Spinal cord (tissue), 10 donors: ENCODE results near the gene IFT88. TPM values are rescaled to one million over a fixed set of nuclear protein-coding genes. Genes with fewer than 3 reads are reported as not detected.

Experiments
- DNase-seq, 6 donors: peaks; one replicate each; pipeline versions ENCODE4 v3.0.0 to v3.0.0-alpha.2; 2013 to 2015; ENCODE audit warnings: low spot score in 6 of 6, low read depth in 4 of 6
- H3K27ac ChIP-seq: one replicate; pipeline ENCODE4 v1.5.1; 2013; ENCODE audit warnings: low read depth, low read length, control low read depth
- H3K27me3 ChIP-seq: one replicate; pipeline ENCODE4 v1.6.1; 2013; ENCODE audit warnings: low read length; ENCODE audit not compliant: control insufficient read depth, insufficient read depth
- H3K36me3 ChIP-seq: one replicate; pipeline ENCODE4 v1.6.1; 2013; ENCODE audit warnings: low read length; ENCODE audit not compliant: control insufficient read depth, insufficient read depth
- H3K4me1 ChIP-seq: one replicate; pipeline ENCODE4 v1.6.1; 2013; ENCODE audit warnings: low read length; ENCODE audit not compliant: control insufficient read depth, insufficient read depth
- H3K4me3 ChIP-seq: one replicate; pipeline ENCODE4 v1.5.1; 2013; ENCODE audit warnings: low read depth, low read length, control low read depth
- H3K9me3 ChIP-seq: one replicate; pipeline ENCODE4 v1.6.1; 2013; ENCODE audit warnings: low read length; ENCODE audit not compliant: control insufficient read depth, insufficient read depth
- WGBS: methylation state at CpG from one replicate; pipeline ENCODE4 v1.1.5; 2013; ENCODE audit warnings: missing lambda C conversion rate; ENCODE audit not compliant: insufficient coverage; 5-methylcytosine and 5-hydroxymethylcytosine counted together
- polyA plus RNA-seq, 2 donors: library from polyadenylated mRNA; unstranded; fragments of 120-200 nt; gene quantifications; one replicate each; pipeline ENCODE4 v1.2.1, GENCODE V29; 2013; ENCODE audit not compliant: insufficient read length in 2 of 2
- total RNA-seq, 2 donors: library from RNA; depleted of rRNA in 1 of 2; stranded (reverse); fragments of 120-200 nt in 1 of 2; fragments of >200 nt in 1 of 2; gene quantifications; one replicate each; pipeline versions ENCODE4 v1.2.3 to v1.2.4, GENCODE V29; 2013 to 2014
- donor health status: healthy.

The IFT88 gene
- total and polyA plus RNA-seq, 4 donors = 23.1 to 31.6 (median 27.8) TPM

DNA sequence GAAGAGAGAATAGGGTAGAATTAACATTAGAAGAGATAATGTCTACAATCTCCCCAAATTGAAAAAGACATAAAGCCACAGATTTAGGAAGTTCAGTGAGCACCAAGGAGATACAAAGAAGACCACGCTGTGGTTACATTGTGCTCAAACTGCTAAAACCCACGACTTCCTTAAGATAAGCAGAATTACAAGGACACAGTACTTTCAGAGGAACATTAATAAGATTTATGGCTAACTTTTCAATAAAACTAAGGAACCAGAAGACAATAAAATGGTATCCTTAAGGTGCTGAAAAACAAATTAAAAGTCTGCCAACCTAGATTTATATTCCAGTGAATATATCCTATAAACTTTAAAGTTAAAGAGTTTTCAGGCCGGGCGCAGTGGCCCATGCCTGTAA, 129.1 kb downstream of the IFT88 start:
- 80% methylated on average over 2 of the region's 4 CpGs for WGBS
- Histone ChIP-seq H3K4me1 (peaks cover under 1% of the 10 kb centered on the region), H3K27me3 (no peaks in the 10 kb centered on the region), H3K9me3 (no peaks in the 10 kb centered on the region), H3K36me3 (no peaks in the 10 kb centered on the region), H3K27ac (no peak overlapping the region), H3K4me3 (no peak overlapping the region)
- no peak for DNase-seq

DNA sequence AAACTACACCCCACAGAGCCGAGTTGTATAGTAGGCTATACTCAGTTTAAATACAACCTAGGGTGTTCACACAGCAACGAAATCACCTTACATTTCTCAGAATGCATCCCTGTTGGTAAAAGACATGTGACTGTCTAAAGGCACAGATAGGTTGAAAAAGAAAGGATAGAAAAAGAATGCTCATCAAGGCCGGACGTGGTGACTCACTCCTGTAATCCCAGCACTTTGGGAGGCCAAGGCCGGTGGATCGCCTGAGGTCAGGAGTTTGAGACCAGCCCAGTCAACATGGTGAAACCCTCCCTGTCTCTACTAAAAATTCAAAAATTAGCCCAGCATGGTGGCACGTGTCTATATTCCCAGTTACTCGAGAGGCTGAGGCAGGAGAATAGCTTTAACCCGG, 132.8 kb downstream of the IFT88 start:
- H3K4me3 ChIP-seq = no peak overlapping the region
- peaks cover 6% of the 10 kb centered on the region for H3K4me1 ChIP-seq
- no peaks in the 10 kb centered on the region for H3K9me3 ChIP-seq
- no peaks in the 10 kb centered on the region for H3K27me3 ChIP-seq
- no peak overlapping the region for H3K27ac ChIP-seq
- H3K36me3 ChIP-seq = no peaks in the 10 kb centered on the region
- no peak for DNase-seq
- WGBS = 94% methylated on average over 4 of the region's 9 CpGs

DNA sequence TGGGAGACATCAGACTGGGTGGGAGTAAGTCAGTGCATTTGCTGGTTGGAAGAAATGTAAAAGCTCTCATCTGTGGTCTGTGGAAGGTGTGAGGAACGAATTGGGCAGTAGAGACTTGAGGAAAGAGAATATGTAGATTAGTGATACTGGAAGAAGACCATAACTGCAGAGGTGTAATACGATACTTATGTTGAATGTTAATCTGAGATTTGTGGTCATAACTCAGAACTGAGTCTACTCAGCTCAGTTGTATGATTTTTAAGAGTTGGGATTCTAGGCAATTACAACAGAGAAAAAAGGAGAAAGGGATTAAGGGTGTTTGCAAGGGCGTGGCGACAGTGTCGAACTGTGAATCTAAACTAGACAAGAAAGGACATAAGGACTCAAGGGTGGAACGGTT, 133.3 kb downstream of the IFT88 start:
- Histone ChIP-seq H3K27me3 (no peaks in the 10 kb centered on the region), H3K4me3 (no peak overlapping the region), H3K9me3 (no peaks in the 10 kb centered on the region), H3K4me1 (peaks cover 10% of the 10 kb centered on the region), H3K36me3 (no peaks in the 10 kb centered on the region), H3K27ac (no peak overlapping the region)
- no peak for DNase-seq
- 99% methylated on average over 6 of the region's 6 CpGs for WGBS

DNA sequence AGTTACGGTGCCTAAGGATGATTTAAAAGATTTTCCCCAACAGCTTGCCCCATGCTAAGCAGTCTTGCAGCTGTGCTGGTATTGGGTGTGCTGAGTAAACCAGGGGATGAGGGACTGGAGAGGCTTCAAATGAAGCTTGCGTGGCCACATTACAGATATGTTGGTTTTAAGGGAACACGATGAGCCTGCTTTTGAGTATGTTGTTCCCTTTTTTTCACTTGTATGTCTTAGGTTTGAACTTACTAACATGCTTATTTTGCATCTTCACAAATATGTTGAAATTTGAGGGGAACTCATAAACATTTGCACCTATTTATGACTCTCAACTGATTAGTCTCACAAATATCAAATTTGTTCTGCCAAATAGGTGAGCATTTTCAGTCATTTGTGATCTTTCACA, 134.5 kb downstream of the IFT88 start:
- Histone ChIP-seq H3K27me3 (no peaks in the 10 kb centered on the region), H3K27ac (no peak overlapping the region), H3K36me3 (peaks cover 3% of the 10 kb centered on the region), H3K4me1 (peaks cover 10% of the 10 kb centered on the region), H3K9me3 (no peaks in the 10 kb centered on the region), H3K4me3 (no peak overlapping the region)
- no peak for DNase-seq
- no CpG with 5 or more reads among the region's 3 CpGs for WGBS

DNA sequence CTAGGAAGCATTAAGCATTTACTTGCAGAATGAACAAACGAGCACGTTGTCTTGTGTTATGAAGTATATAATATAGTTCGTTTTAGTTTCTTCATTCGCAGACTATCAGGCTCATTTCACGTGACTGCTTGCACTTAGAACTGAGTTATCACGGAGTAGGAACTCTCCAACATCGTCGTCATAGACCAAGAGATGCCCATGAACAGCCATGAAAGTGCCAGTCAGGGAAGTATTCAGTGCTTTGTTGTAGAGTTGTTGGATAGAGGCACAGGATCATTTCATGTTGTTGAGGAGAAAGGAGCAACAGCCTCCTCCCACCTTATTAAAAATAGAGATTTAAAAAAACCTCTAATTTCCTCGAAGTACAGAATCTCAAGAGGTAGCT, 135.6 kb downstream of the IFT88 start:
- no peaks in the 10 kb centered on the region for H3K9me3 ChIP-seq
- no peaks in the 10 kb centered on the region for H3K27me3 ChIP-seq
- 20% methylated on average over 1 of the region's 9 CpGs for WGBS
- H3K27ac ChIP-seq = peak overlapping the region; percentile 83
- peak overlapping the region; percentile 61 for H3K4me3 ChIP-seq
- DNase-seq = peak in 2 of 6 donors; percentile 55 to 61
- peaks cover 9% of the 10 kb centered on the region for H3K36me3 ChIP-seq
- peaks cover 10% of the 10 kb centered on the region for H3K4me1 ChIP-seq

DNA sequence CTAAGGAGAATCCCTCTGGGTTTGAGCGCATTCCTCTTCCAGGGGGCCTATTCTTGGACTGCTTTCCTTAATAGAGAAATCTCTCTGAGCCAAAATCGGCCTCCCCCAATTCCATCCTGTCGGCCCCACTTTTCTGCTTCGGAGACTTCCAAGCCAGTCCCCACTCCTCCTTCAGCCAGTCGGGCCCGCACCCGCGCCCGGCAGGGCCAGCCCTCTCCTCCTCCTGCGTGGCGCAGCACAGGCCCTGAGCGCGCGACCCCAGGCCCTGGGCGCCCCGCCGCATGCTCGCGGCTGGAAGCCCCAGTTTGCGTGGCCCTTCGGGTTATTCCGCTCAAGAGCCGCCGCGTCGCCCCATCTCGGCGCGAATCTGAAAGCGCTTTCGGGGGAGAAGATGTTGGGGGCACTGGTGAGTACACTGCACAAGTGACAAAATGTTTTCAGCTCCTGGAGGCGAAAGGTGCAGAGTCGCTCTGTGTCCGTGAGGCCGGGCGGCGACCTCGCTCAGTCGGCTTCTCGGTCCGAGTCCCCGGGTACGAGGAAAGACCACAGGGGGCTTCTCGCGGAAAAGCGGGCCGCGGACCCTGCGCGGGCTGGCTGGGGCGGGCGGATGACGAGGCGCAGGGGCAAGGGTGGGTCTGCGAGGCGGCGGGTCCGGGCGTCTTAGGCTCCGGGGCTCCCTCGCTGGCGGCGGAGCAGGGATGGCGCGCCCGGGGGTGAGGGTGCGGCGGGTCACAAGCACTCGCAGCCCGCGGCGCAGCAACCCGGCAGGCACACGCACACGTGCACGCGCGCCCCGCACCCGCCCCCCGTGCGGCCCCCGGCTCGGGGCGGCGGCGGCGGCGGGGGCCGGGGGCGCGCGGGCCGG, 136.2 kb downstream of the IFT88 start, which contains the start of gene IL17D:
IL17D (plus strand) TSS at position 785 of the 865 bp plus-strand sequence. CDS start 303 bp downstream, outside the sequence.
- Histone ChIP-seq H3K4me3 (peak within 1 kb of the TSS; percentile 61), H3K27ac (peak within 1 kb of the TSS; percentile 83), H3K9me3 (no peaks in the 10 kb centered on the region), H3K4me1 (peaks cover 10% of the 10 kb centered on the region), H3K27me3 (no peaks in the 10 kb centered on the region), H3K36me3 (peaks cover 11% of the 10 kb centered on the region)
- under 1% methylated on average over 93 of the region's 94 CpGs for WGBS
- DNase-seq = peak in 3 of 6 donors; percentile 33 to 79 (median 77)

DNA sequence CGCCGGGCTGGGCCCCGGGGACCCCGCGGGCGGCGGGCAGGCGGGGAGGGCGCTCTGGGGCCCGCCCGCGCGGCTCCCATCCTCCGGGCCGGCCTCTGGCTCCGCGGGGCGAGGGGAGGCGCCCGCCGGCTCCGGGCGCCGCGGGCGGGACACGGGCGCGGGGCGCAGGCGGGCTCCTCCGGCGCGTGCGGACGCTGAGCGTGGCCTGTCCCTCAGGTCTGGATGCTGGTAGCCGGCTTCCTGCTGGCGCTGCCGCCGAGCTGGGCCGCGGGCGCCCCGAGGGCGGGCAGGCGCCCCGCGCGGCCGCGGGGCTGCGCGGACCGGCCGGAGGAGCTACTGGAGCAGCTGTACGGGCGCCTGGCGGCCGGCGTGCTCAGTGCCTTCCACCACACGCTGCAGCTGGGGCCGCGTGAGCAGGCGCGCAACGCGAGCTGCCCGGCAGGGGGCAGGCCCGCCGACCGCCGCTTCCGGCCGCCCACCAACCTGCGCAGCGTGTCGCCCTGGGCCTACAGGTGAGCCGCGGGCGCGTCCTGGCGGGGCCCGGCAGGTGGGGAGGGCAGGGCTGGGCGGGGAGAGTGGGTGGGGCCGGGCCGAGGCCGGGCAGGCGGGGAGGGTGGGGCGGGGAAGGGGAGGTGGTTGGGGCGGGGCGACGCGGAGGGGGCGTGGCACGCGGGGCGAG, 137.0 kb downstream of the IFT88 start:
- H3K27me3 ChIP-seq = no peaks in the 10 kb centered on the region
- DNase-seq = peak in 3 of 6 donors; percentile 51 to 88 (median 88)
- peaks cover 10% of the 10 kb centered on the region for H3K4me1 ChIP-seq
- peaks cover 11% of the 10 kb centered on the region for H3K36me3 ChIP-seq
- no peaks in the 10 kb centered on the region for H3K9me3 ChIP-seq
- H3K27ac ChIP-seq = no peak overlapping the region
- H3K4me3 ChIP-seq = peak overlapping the region; percentile 5
- WGBS = under 1% methylated on average over 78 of the region's 98 CpGs

DNA sequence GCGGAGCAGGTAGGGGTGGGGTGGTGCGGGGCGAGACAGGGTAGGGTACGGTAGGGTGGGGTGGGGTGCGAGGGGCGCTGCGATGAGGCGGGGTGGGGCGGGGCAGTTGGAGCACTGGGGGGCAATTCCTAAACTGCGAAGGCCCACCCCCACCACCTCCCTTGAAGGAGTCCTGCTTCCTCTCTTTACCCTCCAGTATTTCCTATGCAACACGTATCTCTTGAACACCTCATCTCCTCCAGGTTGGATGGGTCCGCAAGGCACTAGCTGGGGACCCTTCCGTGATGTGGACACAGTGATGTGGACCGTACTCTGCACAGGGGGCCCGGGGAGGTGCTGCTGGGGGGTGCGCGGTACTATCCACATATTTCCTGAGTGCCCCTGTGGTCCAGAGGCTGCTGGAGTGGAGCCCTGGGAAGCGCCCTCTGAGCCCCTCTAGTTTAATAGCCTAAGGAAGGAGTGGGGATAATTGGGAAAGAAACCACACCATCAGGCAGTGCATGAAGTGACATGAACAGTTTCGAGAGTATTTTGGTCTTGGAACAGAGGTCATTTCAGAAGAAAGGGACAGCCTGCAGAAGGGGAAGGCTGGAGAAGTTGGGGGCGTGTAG, 137.6 kb downstream of the IFT88 start:
- Histone ChIP-seq H3K9me3 (no peaks in the 10 kb centered on the region), H3K36me3 (peaks cover 11% of the 10 kb centered on the region), H3K4me1 (peaks cover 10% of the 10 kb centered on the region), H3K4me3 (peak overlapping the region; percentile 11), H3K27ac (peak overlapping the region; percentile 25), H3K27me3 (no peaks in the 10 kb centered on the region)
- DNase-seq = no peak
- WGBS = 43% methylated on average over 8 of the region's 20 CpGs

DNA sequence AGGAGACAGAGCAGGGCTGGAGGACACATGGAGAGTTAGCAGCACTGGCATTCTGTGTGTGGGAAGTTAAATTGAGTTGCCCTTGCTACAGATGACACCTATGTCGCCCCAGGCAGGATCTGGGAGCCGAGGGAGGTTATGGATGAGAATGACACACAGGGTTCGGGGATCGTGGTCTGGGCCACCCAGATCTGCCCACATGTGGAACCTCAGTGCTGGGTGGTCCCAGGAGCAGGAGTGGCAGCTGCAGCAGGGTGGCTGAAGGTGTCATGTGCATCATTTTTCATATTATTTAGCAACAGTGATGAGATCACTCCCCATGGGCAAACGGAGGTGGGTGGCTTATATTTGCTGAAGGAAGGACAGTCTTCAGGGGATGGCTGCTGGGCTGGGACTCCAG, 139.7 kb downstream of the IFT88 start:
- H3K9me3 ChIP-seq = no peaks in the 10 kb centered on the region
- whole genome bisulfite sequencing = 97% methylated on average over 4 of the region's 5 CpGs
- H3K4me3 ChIP-seq = no peak overlapping the region
- H3K4me1 ChIP-seq = peaks cover 6% of the 10 kb centered on the region
- H3K27ac ChIP-seq = no peak overlapping the region
- no peak for DNase-seq
- peaks cover 11% of the 10 kb centered on the region for H3K36me3 ChIP-seq
- H3K27me3 ChIP-seq = no peaks in the 10 kb centered on the region
